ENCODE results near the gene AMER3. TPM values are rescaled to one million over a fixed set of nuclear protein-coding genes. Genes with fewer than 3 reads are reported as not detected.

The AMER3 gene
- total RNA-seq, 1 experiment from 2014 or later: not detected

DNA sequence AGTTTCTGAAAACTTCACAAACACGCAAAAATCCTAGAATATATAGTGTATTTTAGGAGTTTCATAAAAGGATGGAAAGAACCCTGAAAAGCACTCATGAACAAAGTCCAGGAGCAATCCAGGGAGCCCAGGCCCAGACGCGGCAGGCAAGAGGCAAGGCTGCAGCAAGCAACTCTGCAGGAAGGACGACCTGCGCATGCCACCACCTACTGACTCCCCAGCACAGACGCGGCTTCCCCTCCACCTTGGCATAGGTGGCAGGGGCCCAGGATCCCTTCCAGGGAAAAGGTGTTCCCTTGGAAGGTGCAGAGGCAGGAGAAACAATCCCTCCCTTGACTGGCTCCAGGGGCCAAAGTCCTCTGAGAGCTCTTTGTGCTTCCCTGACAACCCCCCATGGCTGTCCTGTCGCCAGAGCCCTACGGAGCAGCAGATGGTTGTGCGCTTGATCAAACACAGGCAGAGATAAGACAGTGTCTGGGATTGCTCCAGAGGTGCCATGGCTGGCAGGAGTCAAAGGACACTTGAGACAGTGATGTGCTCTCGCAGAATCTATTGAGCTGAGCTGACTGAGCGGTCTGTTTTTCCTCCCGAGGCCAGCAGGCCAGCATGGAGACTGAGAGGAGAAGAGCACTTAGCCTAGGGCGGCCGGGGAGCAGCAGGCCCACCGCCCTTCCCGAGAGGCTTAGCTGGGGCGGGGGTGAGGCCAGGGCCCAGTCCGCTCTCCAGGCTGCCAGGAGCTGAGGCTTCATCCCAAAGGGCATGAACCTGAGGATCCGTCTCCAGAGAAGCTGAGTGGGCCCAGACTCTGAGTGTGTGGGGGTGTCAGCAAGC is 10.8 kb upstream of the AMER3 start:
- TF ChIP-seq, protein P1, sequence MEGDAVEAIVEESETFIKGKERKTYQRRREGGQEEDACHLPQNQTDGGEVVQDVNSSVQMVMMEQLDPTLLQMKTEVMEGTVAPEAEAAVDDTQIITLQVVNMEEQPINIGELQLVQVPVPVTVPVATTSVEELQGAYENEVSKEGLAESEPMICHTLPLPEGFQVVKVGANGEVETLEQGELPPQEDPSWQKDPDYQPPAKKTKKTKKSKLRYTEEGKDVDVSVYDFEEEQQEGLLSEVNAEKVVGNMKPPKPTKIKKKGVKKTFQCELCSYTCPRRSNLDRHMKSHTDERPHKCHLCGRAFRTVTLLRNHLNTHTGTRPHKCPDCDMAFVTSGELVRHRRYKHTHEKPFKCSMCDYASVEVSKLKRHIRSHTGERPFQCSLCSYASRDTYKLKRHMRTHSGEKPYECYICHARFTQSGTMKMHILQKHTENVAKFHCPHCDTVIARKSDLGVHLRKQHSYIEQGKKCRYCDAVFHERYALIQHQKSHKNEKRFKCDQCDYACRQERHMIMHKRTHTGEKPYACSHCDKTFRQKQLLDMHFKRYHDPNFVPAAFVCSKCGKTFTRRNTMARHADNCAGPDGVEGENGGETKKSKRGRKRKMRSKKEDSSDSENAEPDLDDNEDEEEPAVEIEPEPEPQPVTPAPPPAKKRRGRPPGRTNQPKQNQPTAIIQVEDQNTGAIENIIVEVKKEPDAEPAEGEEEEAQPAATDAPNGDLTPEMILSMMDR (IDR thresholded peaks at IDR 0.05; ENCODE audit: unreplicated experiment): no peak
- intact Hi-C loops (cut with micrococcal nuclease): no loop called here
- no peak for DNase-seq (ENCODE audit: unreplicated experiment)
- Mint-ChIP-seq H3K27ac (ENCODE audit: low read depth, unreplicated experiment) (no peak overlapping the region), H3K4me3 (ENCODE audit: unreplicated experiment) (no peak overlapping the region), H3K9me3 (ENCODE audit: unreplicated experiment) (no peaks in the 10 kb centered on the region), H3K36me3 (ENCODE audit: insufficient read depth, unreplicated experiment) (no peaks in the 10 kb centered on the region), H3K4me1 (ENCODE audit: insufficient read depth, unreplicated experiment) (no peaks in the 10 kb centered on the region), H3K27me3 (ENCODE audit: insufficient read depth, unreplicated experiment) (peaks cover 77% of the 10 kb centered on the region)
- POLR2A ChIA-PET: no interaction called here
- BruUV-seq (replicated peaks): no TSS peak
- CTCF ChIA-PET: interaction anchor here (0.7 kb wide), 1 partner anchor 53 kb away, joined by 5 read pairs; no protein-coding TSS in a partner anchor

DNA sequence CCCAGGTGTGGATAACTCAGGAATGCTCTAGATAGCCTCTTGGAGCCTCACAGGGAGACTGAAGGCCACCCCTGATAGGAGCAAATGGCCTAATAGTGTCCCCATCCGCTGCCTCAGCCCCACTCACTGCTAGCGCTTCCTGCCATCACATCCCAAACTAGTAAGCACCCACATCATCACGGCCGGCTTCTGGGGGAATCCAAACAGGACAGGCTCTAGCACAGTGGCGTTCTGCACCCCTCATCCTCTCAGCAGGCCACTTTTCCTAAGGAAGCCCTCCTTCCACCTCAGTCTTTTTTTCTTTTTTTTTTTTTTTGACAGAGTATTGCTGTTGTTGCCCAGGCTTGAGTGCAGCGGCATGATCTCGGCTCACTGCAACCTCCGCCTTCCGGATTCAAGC is 6.3 kb upstream of the AMER3 start:
- intact Hi-C loops (cut with micrococcal nuclease): no loop called here
- POLR2A ChIA-PET: no interaction called here
- Mint-ChIP-seq H3K36me3 (ENCODE audit: insufficient read depth, unreplicated experiment) (no peaks in the 10 kb centered on the region), H3K27ac (ENCODE audit: low read depth, unreplicated experiment) (no peak overlapping the region), H3K27me3 (ENCODE audit: insufficient read depth, unreplicated experiment) (peaks cover 71% of the 10 kb centered on the region), H3K4me3 (ENCODE audit: unreplicated experiment) (no peak overlapping the region), H3K9me3 (ENCODE audit: unreplicated experiment) (no peaks in the 10 kb centered on the region), H3K4me1 (ENCODE audit: insufficient read depth, unreplicated experiment) (no peaks in the 10 kb centered on the region)
- BruUV-seq (replicated peaks): no TSS peak
- DNase-seq (ENCODE audit: unreplicated experiment): no peak
- CTCF ChIA-PET: no interaction called here
- TF ChIP-seq, protein P1 (IDR thresholded peaks at IDR 0.05; ENCODE audit: unreplicated experiment): no peak

DNA sequence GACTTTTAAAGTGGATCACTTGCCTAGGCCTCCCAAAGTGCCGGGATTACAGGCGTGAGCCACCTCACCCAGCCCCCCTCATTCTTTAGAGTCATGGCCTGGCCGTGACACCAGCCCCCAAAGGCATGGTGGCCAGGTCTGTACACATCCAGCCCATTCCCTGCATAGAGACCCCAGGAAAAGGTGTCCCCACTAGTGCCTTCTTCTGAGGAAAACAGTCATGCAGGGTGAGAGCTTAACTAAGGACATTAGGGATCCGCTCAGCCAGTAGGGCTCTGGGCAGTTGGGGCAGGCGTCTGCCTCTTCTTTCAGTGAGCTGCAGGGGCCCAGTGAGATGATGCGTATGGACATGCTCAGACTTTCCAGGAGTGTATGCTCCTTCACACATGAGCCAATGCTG is 5.7 kb upstream of the AMER3 start:
- H3K27me3 Mint-ChIP-seq (ENCODE audit: insufficient read depth, unreplicated experiment): peaks cover 71% of the 10 kb centered on the region
- CTCF ChIA-PET: no interaction called here
- intact Hi-C loops (cut with micrococcal nuclease): no loop called here

DNA sequence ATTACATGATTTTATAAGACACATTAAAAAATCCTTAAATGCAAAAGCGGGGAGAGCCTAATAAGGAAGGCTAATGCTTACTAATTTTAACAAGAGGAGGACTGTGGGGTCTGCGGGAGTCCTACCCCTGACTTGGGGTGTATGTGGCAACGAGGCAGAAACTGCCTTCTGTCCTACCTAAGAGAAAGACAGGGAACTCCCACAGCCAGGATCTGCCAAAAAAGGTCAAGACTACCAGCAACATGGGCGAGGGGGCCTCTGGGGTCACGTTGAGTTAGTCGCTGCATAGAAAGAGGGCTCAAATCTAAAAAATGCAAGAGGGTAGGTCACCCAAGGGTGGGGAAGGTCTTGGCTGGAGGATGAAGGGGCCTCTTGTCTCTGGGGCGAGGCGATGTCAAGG is 529 bp upstream of the AMER3 start:
- intact Hi-C loops (cut with micrococcal nuclease): no loop called here
- POLR2A ChIA-PET: no interaction called here
- Mint-ChIP-seq H3K36me3 (ENCODE audit: insufficient read depth, unreplicated experiment) (no peaks in the 10 kb centered on the region), H3K27ac (ENCODE audit: low read depth, unreplicated experiment) (no peak overlapping the region), H3K4me3 (ENCODE audit: unreplicated experiment) (no peak overlapping the region), H3K9me3 (ENCODE audit: unreplicated experiment) (no peaks in the 10 kb centered on the region), H3K27me3 (ENCODE audit: insufficient read depth, unreplicated experiment) (peaks cover 65% of the 10 kb centered on the region), H3K4me1 (ENCODE audit: insufficient read depth, unreplicated experiment) (no peaks in the 10 kb centered on the region)
- TF ChIP-seq, protein P1 (IDR thresholded peaks at IDR 0.05; ENCODE audit: unreplicated experiment): no peak
- DNase-seq (ENCODE audit: unreplicated experiment): no peak
- no TSS peak for BruUV-seq (replicated peaks)
- CTCF ChIA-PET: no interaction called here

More for the DNA sequence above, 5.7 kb upstream of the AMER3 start:
- Mint-ChIP-seq H3K27ac (ENCODE audit: low read depth, unreplicated experiment) (no peak overlapping the region), H3K4me3 (ENCODE audit: unreplicated experiment) (no peak overlapping the region), H3K4me1 (ENCODE audit: insufficient read depth, unreplicated experiment) (no peaks in the 10 kb centered on the region), H3K9me3 (ENCODE audit: unreplicated experiment) (no peaks in the 10 kb centered on the region), H3K36me3 (ENCODE audit: insufficient read depth, unreplicated experiment) (no peaks in the 10 kb centered on the region)
- POLR2A ChIA-PET: no interaction called here
- no peak for DNase-seq (ENCODE audit: unreplicated experiment)
- BruUV-seq (replicated peaks): no TSS peak
- TF ChIP-seq, protein P1 (IDR thresholded peaks at IDR 0.05; ENCODE audit: unreplicated experiment): no peak

All from MCF 10A (cell line).